ENCODE results near the gene PHAF1.

Gene PHAF1

GRCh38 chr16:67164599-67165061, 54.9 kb downstream of the PHAF1 start, which contains the start of gene HSF4:
TSS of gene HSF4 (plus strand) at chr16:67164745. CDS start at chr16:67164812, 67 bp downstream.
- DNase-seq: no peak

- no peak for DNase-seq
Measured at GRCh38 chr16:67165121-67166078, 55.7 kb downstream of the PHAF1 start.

GRCh38 chr16:67166110-67166547, 56.4 kb downstream of the PHAF1 start:
- no peak for DNase-seq

GRCh38 chr16:67166598-67167168, 56.9 kb downstream of the PHAF1 start:
- DNase-seq: no peak

GRCh38 chr16:67167588-67167987, 57.8 kb downstream of the PHAF1 start:
- no peak for DNase-seq

GRCh38 chr16:67169011-67169451, 59.3 kb downstream of the PHAF1 start:
- DNase-seq: no peak

- peak; percentile 43 for DNase-seq
Measured at GRCh38 chr16:67169642-67170167, 60.0 kb downstream of the PHAF1 start.

GRCh38 chr16:67170168-67170948, 60.6 kb downstream of the PHAF1 start, which contains the start of gene NOL3:
TSS of gene NOL3 (plus strand) at chr16:67170538.
- peak; percentile 45 for DNase-seq

- no peak for DNase-seq
Measured at GRCh38 chr16:67170949-67171649, 61.4 kb downstream of the PHAF1 start.

- DNase-seq: no peak
Measured at GRCh38 chr16:67173323-67173722, 63.6 kb downstream of the PHAF1 start.

GRCh38 chr16:67173808-67174705, 64.3 kb downstream of the PHAF1 start:
- peak; percentile 77 for DNase-seq

- DNase-seq: no peak
Measured at GRCh38 chr16:67174706-67175231, 65.0 kb downstream of the PHAF1 start.

GRCh38 chr16:67176662-67177061, 66.9 kb downstream of the PHAF1 start:
- DNase-seq: no peak

- peak; percentile 76 for DNase-seq
Measured at GRCh38 chr16:67177743-67178699, 68.3 kb downstream of the PHAF1 start.

- DNase-seq: no peak
Measured at GRCh38 chr16:67179421-67180080, 69.8 kb downstream of the PHAF1 start.

GRCh38 chr16:67180166-67180565, 70.4 kb downstream of the PHAF1 start:
- no peak for DNase-seq

- no peak for DNase-seq
Measured at GRCh38 chr16:67181346-67181745, 71.6 kb downstream of the PHAF1 start.

- no peak for DNase-seq
Measured at GRCh38 chr16:67182288-67182687, 72.5 kb downstream of the PHAF1 start.

- DNase-seq: no peak
Measured at GRCh38 chr16:67183284-67183626, 73.5 kb downstream of the PHAF1 start.

Data from CD4-positive, alpha-beta T cell treated with Interleukin-21 for 1 hour (primary cell).